Stimulated activated CD4-positive, alpha-beta T cell treated with anti-CD3 and anti-CD28 coated beads, Interleukin-2, amount 100 ng/mL, for 4 hours (primary cell): ENCODE results near the gene HLA-DQB2.
"Not testable (repeated sequence)": the region's sequence is repeated elsewhere in the genome, so short reads cannot be mapped to it uniquely, and the experiment has no call there.

Experiments
- DNase-seq: peaks from one replicate; pipeline ENCODE4 v3.0.0-alpha.2; 2020; ENCODE audit warnings: low read depth

Gene HLA-DQB2

DNA sequence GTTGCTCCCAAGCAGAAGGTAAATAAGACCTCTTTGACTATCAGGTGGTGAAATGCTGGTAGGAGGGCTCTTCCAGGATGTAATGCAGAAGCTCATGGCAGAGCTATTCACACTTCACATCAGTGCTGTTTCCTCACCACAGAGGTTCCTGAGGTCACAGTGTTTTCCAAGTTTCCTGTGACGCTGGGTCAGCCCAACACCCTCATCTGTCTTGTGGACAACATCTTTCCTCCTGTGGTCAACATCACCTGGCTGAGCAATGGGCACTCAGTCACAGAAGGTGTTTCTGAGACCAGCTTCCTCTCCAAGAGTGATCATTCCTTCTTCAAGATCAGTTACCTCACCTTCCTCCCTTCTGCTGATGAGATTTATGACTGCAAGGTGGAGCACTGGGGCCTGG lies 17.7 kb downstream of the HLA-DQB2 start:
- DNase-seq: not testable (repeated sequence)

DNA sequence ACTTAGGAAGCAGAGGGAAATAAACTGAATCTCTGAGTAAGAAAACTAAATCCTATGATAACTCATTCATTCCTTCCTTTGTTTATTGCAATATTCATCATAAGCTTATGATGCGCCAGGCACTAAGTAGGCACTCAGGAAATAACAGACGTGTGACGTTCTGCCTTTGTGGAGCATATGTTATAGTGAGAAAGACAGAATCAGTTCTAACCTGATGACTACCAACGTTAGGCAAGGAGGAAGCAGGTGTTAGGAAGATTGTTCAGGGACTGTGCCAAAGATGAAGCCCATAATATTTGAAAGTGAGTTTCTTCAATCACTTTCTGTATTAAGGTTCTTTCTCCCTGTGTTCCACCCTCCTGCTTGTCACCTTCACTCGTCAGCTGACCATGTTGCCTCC lies 18.6 kb downstream of the HLA-DQB2 start:
- no peak for DNase-seq

DNA sequence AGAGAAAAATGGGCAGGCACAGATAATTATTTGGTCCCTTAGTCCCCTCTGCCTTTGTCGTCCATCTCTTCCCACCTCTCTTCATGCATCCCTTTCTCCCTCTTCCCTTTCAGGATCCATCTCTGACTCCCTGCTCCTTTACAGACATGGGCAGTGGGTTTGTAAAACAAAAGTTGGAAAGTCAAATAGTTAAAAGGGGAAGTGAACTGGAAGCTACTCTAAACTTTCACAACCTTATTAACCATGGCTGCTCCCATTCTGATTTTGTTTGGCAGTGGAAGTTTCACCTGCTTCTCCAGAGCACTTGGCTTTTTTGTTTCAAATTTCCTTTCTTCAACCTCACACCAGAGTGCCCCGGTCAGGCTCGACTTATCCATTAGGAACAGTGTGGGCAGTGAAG lies 21.0 kb downstream of the HLA-DQB2 start:
- no peak for DNase-seq

GRCh38 chr6:32741031-32741960 lies 22.0 kb downstream of the HLA-DQB2 start, which contains the start of gene HLA-DQA2:
Gene HLA-DQA2, plus strand, starts transcription at chr6:32741391. Its CDS starts 53 bp downstream, at chr6:32741444.
- DNase-seq: no peak

DNA sequence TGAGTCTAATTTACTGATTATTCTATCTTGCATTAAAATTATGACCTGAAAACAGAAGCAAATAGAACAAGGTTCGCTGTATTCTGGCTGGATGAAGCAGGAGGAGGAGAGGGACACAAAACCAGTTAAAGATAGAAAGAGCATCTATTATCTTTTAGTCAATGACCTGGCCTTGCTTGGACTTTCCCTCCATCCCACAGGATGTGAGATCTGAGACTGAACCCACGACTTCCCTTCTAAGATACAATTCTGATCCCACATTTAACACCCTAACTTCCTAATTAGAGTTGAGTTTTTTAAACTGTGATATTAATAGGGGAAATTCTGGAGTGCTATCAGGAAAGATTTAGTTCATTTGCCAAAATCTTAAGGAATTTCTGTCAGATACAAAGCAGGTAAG lies 25.2 kb downstream of the HLA-DQB2 start:
- DNase-seq: no peak

DNA sequence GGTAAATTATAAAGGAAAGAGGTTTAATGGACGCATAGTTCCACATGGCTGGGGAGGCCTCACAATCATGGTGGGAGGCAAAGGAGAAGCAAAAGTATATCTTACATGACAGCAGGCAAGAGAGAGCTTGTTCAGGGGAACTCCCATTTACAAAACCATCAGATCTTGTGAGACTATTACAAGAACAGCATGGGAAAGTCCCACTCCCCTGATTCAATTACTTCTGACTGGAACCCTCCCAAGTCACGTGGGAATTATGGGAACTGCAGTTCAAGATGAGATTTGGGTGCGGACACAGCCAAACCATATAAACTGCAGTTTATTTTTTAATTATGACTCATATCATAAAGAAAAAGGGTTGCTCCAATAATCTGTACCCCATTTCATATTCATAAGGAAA lies 44.5 kb downstream of the HLA-DQB2 start:
- DNase-seq: no peak

DNA sequence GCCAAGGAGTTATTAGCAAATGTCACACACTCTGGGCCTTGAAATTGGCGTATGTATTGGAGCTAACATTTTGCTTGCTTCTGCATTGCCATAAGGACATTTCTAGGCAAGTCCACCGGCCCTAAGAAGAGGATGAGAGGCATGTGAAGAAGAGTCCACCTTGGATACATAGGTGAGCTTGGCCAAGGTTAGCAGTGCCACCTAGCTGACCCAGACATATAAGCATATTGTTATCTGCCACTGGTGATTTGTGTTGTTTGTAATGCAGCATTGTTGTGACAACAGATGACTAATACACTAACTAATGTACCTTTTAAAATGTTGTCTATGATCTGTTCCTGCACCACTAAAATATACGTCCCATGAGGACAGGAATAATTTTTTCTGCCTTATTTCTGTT lies 46.9 kb downstream of the HLA-DQB2 start:
- DNase-seq: no peak

- DNase-seq: no peak
These were observed 50.1 kb downstream of the HLA-DQB2 start for GRCh38 chr6:32713241-32713640.

DNA sequence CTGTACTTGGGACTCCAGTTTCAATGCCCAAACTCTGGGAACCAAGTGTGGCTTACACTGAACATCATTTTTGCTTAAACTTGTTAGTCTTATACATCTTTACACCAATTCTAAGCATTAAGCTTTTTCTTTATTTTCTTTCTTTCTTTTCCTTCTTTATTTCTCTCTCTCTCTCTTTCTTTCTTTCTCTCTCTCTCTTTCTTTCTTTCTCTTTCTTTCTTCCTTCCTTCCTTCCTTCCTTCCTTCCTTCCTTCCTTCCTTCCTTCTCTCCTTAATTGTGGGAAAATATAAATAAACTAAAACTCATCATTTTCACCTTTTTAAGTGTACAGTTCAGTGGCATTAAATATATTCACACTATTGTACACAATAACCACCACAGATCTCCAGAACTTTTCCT lies 53.7 kb downstream of the HLA-DQB2 start:
- DNase-seq: no peak
